Brain microvascular endothelial cell (primary cell): ENCODE results near the gene NTM.

Source experiments
- DNase-seq: peaks from one replicate; pipeline ENCODE4 v3.0.0-alpha.2; 2020
- H3K27ac ChIP-seq: fragments of 250-450 bp; sonication (Bioruptor Pico); 2 replicates; pipeline ENCODE4 v1.5.1; 2020; ENCODE audit warnings: mild to moderate bottlenecking, moderate library complexity
- H3K27me3 ChIP-seq: fragments of 250-450 bp; sonication (Bioruptor Pico); replicated peaks from 2 replicates; pipeline ENCODE4 v1.5.1; 2020; ENCODE audit warnings: mild to moderate bottlenecking
- H3K36me3 ChIP-seq: fragments of 250-450 bp; sonication (Bioruptor Pico); replicated peaks from 2 replicates; pipeline ENCODE4 v1.5.1; 2020; ENCODE audit warnings: mild to moderate bottlenecking
- H3K4me3 ChIP-seq: 2 replicates; pipeline ENCODE4 v1.5.1; 2011; ENCODE audit warnings: low read depth, mild to moderate bottlenecking, control low read depth, low read length, moderate library complexity
- in situ Hi-C: cut with HindIII; loops from 2 replicates; pipeline ENCODE4 v1.10.0; 2017; ENCODE audit warnings: low sequenced_read_pairs, low pct_ligation_motif_present
- TF ChIP-seq, protein P1 (sequence below): IDR thresholded peaks from 2 replicates; pipeline ENCODE4 v1.5.1; 2011; ENCODE audit warnings: low read depth, mild to moderate bottlenecking, moderate library complexity, low read length, control low read depth, inconsistent platforms; ENCODE audit errors: missing control alignments

The NTM gene

DNA sequence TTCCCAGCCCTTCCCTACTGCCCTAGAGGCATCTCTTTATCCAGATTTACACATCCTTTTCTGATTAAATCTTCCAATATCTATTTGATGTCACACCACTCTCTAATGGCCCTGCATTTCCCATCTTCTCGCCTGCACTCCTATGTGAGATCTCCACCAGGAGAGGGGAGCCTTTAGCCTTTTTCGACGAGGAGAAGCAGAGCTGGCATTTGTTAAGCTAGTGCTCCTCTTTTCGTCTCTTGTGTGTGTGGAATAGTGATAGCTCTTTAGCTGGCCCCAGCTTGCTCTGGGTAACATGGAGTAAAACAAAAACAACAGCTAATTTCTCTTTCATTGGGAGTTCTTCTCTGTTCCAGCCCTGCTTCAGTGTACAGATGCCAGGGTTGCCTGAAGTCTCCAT, 536.5 kb downstream of the NTM start:
- no peaks in the 10 kb centered on the region for H3K27me3 ChIP-seq
- TF ChIP-seq, protein P1, sequence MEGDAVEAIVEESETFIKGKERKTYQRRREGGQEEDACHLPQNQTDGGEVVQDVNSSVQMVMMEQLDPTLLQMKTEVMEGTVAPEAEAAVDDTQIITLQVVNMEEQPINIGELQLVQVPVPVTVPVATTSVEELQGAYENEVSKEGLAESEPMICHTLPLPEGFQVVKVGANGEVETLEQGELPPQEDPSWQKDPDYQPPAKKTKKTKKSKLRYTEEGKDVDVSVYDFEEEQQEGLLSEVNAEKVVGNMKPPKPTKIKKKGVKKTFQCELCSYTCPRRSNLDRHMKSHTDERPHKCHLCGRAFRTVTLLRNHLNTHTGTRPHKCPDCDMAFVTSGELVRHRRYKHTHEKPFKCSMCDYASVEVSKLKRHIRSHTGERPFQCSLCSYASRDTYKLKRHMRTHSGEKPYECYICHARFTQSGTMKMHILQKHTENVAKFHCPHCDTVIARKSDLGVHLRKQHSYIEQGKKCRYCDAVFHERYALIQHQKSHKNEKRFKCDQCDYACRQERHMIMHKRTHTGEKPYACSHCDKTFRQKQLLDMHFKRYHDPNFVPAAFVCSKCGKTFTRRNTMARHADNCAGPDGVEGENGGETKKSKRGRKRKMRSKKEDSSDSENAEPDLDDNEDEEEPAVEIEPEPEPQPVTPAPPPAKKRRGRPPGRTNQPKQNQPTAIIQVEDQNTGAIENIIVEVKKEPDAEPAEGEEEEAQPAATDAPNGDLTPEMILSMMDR, result peak; percentile 23
- no peak for DNase-seq
- no peak overlapping the region for H3K27ac ChIP-seq
- in situ Hi-C loops, result loop anchor here (25.0 kb wide), 2 partner anchors 170 to 205 kb away; no protein-coding TSS in a partner anchor
- H3K4me3 ChIP-seq, result no peak overlapping the region
- H3K36me3 ChIP-seq, result no peaks in the 10 kb centered on the region

GRCh38 chr11:131907371-131907770, 537.0 kb downstream of the NTM start:
- Histone ChIP-seq H3K27me3 (no peaks in the 10 kb centered on the region), H3K36me3 (no peaks in the 10 kb centered on the region), H3K27ac (no peak overlapping the region), H3K4me3 (no peak overlapping the region)
- TF ChIP-seq, protein P1, result no peak
- in situ Hi-C loops, result loop anchor here (25.0 kb wide), 2 partner anchors 170 to 205 kb away; no protein-coding TSS in a partner anchor
- no peak for DNase-seq

DNA sequence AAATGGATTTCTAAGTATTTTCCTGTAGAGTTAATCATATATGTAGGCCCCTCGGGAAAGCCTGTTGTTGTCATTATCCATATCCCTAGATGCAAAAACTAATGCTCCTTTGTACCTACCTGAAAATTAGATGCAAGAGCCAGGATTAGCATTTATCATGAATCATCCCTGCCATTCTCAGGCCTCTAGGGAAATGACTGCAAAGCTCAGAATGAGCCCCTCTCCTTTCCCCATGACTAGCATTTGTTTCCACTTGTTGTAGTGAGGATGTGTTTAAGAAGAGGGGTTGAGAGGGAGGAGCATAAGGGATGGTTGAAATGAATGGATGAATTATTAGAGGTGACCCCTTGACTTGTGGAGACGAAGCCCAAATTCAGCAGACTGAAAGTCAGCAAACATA, 537.9 kb downstream of the NTM start:
- no peak for DNase-seq
- H3K27ac ChIP-seq, result no peak overlapping the region
- TF ChIP-seq, protein P1, result no peak
- in situ Hi-C loops, result loop anchor here (25.0 kb wide), 2 partner anchors 171 to 204 kb away; no protein-coding TSS in a partner anchor
- no peaks in the 10 kb centered on the region for H3K27me3 ChIP-seq
- no peak overlapping the region for H3K4me3 ChIP-seq
- H3K36me3 ChIP-seq, result no peaks in the 10 kb centered on the region

DNA sequence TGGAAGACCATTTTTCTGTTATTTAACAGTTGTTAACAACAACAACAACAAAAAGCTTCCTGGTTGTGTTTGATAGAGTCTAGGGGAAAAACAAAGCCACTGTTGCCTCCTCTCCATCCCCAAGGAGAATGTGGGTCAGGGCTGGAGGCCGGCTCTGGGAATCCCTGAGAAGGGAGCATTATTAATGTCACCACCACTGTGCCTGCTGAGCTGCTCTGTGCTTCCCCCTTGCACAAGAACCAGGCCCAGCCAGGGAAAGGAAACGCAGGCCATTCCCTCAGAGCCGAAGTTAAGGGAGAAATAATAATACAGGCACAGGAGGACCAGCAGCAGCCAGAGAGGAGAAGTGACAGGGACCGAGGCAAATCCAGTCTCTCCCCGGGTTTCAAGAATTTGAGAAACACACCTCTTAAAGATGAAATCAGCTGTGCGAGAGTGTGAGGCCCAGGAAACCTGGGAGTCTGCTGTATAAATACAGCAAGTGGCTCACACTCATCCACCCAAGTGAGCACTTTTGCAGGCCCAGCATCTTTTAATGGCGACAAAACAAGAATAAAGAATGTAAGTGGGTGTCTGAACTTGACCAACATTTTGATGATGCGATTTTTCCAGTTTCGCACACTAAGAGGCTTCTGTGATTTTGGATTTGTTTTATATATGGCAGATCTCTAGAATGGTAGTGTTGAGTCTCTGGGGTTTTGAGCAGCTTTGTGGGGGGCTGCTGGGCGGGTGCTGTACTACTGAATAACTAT, 539.2 kb downstream of the NTM start:
- in situ Hi-C loops, result loop anchor here (25.0 kb wide), 2 partner anchors 172 to 203 kb away; no protein-coding TSS in a partner anchor
- peak overlapping the region; percentile 92 for H3K27ac ChIP-seq
- H3K36me3 ChIP-seq, result no peaks in the 10 kb centered on the region
- DNase-seq, result no peak
- H3K4me3 ChIP-seq, result peak overlapping the region; percentile 95
- H3K27me3 ChIP-seq, result no peaks in the 10 kb centered on the region
- TF ChIP-seq, protein P1, result no peak

DNA sequence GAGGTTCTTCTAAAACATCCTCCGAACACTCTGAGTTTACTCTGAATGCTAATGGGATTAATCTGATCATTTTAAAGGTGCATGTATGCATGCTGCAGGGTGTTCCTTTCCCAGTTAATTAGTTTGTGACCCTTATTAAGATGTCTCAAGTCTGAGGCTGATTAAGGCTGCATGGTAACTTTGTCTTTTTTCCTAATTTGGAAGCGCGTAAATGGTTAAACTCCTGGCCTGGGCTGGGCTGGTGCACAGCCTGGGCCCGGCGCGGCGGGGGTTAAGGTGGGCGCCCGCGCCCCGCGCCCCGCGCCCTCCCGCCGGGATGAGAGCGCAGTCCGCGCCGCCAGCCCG, 539.7 kb downstream of the NTM start:
- TF ChIP-seq, protein P1, result no peak

More for the DNA sequence above, 539.7 kb downstream of the NTM start:
- Histone ChIP-seq H3K4me3 (peak overlapping the region; percentile 95), H3K36me3 (no peaks in the 10 kb centered on the region), H3K27ac (peak overlapping the region; percentile 92), H3K27me3 (no peaks in the 10 kb centered on the region)
- no peak for DNase-seq
- in situ Hi-C loops, result loop anchor here (25.0 kb wide), 2 partner anchors 173 to 202 kb away; no protein-coding TSS in a partner anchor
